GDM1 (cell line): ENCODE measurements around the gene IL6ST.
"Not testable (repeated sequence)": the region's sequence is repeated elsewhere in the genome, so short reads cannot be mapped to it uniquely, and the experiment has no call there.

Source experiments
- DNase-seq: peaks from one replicate; lab custom pipeline; 2025; lab: John Stamatoyannopoulos, UW

IL6ST gene

DNA sequence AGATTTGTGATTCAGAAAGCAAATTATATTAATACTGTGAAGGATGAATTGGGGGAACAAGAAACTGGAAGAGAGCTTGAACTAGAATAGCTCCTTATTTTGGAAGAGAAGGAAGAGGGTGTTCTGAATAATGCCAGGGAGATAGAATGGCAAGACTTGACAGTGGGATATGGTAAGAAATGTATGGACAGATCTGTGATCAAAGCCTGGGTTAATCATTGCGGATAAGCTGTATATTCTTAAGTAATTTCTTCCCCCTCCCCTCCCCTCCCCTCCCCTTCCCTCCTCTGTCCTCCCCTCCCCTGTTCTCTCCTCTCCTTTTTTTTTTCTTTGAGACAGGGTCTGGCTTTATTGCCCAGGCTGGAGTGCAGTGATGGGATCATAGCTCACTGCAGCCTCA, 10.1 kb upstream of the IL6ST start:
- no peak for DNase-seq

DNA sequence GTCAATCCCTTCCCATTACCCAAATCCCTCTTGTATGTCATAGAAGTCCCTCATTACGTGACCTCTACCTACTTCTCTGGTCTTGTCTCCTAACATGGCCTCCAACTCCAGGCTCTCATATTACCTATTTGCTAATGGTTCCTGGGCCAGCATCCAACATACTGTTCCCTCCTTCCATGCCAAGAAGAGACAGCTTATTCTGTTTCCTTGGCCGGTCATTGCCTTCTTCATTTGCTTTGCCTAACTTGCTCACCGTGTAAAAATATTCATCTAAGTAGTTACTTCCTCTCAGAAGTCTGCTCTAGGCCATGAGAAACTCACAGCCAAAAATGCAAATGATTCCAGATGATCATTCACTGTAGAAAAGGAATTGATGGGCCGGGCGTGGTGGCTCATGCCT, 8.9 kb upstream of the IL6ST start:
- DNase-seq, result no peak

GRCh38 chr5:56003179-56003578, 8.4 kb upstream of the IL6ST start:
- DNase-seq, result no peak

GRCh38 chr5:56002303-56002702, 7.5 kb upstream of the IL6ST start:
- no peak for DNase-seq

GRCh38 chr5:56000221-56000620, 5.5 kb upstream of the IL6ST start:
- DNase-seq, result not testable (repeated sequence)

GRCh38 chr5:55998966-55999365, 4.2 kb upstream of the IL6ST start:
- DNase-seq, result no peak

- no peak for DNase-seq
These were observed 3.1 kb upstream of the IL6ST start for GRCh38 chr5:55997742-55998351.

GRCh38 chr5:55994998-55995914, 493 bp upstream of the IL6ST start:
- peak; percentile 94 for DNase-seq

- no peak for DNase-seq
These were observed 850 bp downstream of the IL6ST start for GRCh38 chr5:55993731-55994494.

GRCh38 chr5:55993013-55993412, 1.8 kb downstream of the IL6ST start:
- no peak for DNase-seq

GRCh38 chr5:55991768-55992486, 2.8 kb downstream of the IL6ST start:
- DNase-seq, result no peak

DNA sequence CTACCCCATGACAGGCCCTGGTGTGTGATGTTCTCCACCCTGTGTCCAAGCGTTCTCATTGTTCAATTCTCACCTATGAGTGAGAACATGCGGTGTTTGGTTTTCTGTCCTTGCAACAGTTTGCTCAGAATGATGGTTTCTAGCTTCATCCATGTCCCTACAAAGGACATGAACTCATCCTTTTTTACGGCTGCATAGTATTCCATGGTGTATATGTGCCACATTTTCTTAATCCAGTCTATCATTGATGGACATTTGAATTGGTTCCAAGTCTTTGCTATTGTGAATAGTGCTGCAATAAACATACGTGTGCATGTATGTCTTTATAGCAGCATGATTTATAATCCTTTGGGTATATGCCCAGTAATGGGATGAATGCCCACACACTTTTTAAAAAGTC, 3.9 kb downstream of the IL6ST start:
- not testable (repeated sequence) for DNase-seq

DNA sequence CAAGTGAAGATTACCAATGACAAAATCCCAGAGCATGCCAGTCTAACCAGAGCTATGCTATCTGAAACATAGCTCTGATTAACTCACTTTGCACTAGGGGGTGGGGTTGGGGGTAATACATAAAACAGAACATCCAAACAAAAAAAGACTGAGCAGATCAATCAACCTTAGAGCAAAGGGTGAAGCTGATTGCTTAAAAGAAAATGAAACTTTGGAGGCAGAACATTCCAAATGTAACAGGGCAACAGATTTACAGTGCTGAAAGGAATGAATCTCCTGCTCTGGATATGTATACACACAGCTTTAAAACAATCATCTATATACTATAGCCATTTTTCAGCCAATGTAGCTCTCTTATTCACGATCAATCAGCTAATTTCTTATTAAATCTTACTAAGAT, 4.9 kb downstream of the IL6ST start:
- DNase-seq, result no peak

- no peak for DNase-seq
These were observed 5.7 kb downstream of the IL6ST start for GRCh38 chr5:55988979-55989638.

- DNase-seq, result not testable (repeated sequence)
These were observed 6.3 kb downstream of the IL6ST start for GRCh38 chr5:55988428-55988827.

- no peak for DNase-seq
These were observed 7.8 kb downstream of the IL6ST start for GRCh38 chr5:55986931-55987330.

- DNase-seq, result no peak
These were observed 9.6 kb downstream of the IL6ST start for GRCh38 chr5:55985181-55985580.

DNA sequence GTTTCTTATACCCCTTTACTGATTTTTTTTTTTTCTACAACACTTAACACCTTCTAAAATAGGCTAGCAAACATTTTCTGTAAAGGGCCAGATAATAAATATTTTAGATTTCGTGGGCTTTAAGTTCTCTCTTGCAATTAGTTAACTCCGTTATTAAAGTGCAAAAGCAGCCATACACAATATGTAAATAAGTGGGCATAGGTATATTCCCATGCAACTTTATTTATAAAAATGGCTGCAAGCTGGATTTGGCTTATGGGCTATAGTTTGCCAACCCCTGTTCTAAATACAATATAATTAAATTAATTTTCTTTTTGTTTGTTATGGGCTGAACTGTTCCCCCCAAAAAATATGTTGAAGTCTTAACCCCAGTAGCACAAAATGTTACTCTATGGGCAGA, 10.8 kb downstream of the IL6ST start:
- DNase-seq, result no peak

- no peak for DNase-seq
These were observed 11.8 kb downstream of the IL6ST start for GRCh38 chr5:55982957-55983381.

DNA sequence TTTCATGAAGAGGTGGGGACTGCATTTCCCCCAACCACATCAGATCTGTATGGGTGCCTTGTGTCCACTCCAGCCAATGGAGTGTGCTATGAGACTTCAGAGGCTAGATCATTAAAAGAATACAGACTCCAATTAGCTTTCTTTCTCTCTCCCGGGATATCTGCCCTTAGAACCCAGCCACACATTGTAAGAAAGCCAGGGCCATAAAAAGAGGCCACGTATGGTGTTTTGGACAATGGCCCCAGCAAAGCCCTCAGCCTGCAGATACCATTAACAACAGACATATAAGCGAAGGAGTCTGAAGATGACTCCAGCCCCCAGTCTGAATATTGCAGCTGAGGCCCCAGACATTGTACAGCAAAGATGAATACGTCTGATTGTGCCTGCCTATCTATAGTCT, 21.5 kb downstream of the IL6ST start:
- no peak for DNase-seq

- no peak for DNase-seq
These were observed 24.8 kb downstream of the IL6ST start for GRCh38 chr5:55969956-55970355.

GRCh38 chr5:55966284-55966683, 28.5 kb downstream of the IL6ST start:
- no peak for DNase-seq
